NCI-H2107 treated with DMSO at 0.1 percent for 48 hours (cell line): ENCODE data around the gene FAF2.

Experiments
- DNase-seq: peaks from one replicate; lab custom pipeline; 2025; ENCODE audit not compliant: unreplicated experiment; lab: John Stamatoyannopoulos, UW

Gene FAF2

GRCh38 chr5:176500511-176500910 lies 52.3 kb downstream of the FAF2 start:
- DNase-seq, result no peak

GRCh38 chr5:176501333-176501732 lies 53.1 kb downstream of the FAF2 start:
- DNase-seq, result no peak

- DNase-seq, result no peak
These were observed 55.3 kb downstream of the FAF2 start for GRCh38 chr5:176503496-176503895.

GRCh38 chr5:176507911-176508310 lies 59.7 kb downstream of the FAF2 start:
- DNase-seq, result no peak

GRCh38 chr5:176508603-176509002 lies 60.4 kb downstream of the FAF2 start:
- DNase-seq, result no peak

- no peak for DNase-seq
These were observed 65.6 kb downstream of the FAF2 start for GRCh38 chr5:176513788-176514187.

GRCh38 chr5:176514244-176514950 lies 66.2 kb downstream of the FAF2 start:
- no peak for DNase-seq

- no peak for DNase-seq
These were observed 67.2 kb downstream of the FAF2 start for GRCh38 chr5:176515396-176515795.

- DNase-seq, result no peak
These were observed 69.0 kb downstream of the FAF2 start for GRCh38 chr5:176517053-176517661.

- DNase-seq, result no peak
These were observed 71.9 kb downstream of the FAF2 start for GRCh38 chr5:176519810-176520720.

GRCh38 chr5:176521286-176521685 lies 73.1 kb downstream of the FAF2 start:
- DNase-seq, result no peak

GRCh38 chr5:176521699-176522263 lies 73.6 kb downstream of the FAF2 start:
- no peak for DNase-seq

GRCh38 chr5:176524138-176524537 lies 76.0 kb downstream of the FAF2 start:
- no peak for DNase-seq

GRCh38 chr5:176524987-176525386 lies 76.8 kb downstream of the FAF2 start:
- no peak for DNase-seq

- no peak for DNase-seq
These were observed 77.5 kb downstream of the FAF2 start for GRCh38 chr5:176525677-176526076.

- DNase-seq, result no peak
These were observed 78.3 kb downstream of the FAF2 start for GRCh38 chr5:176526462-176526861.

- DNase-seq, result no peak
These were observed 79.3 kb downstream of the FAF2 start for GRCh38 chr5:176527246-176528222.

- no peak for DNase-seq
These were observed 80.1 kb downstream of the FAF2 start for GRCh38 chr5:176528301-176528700.

GRCh38 chr5:176528761-176529115 lies 80.6 kb downstream of the FAF2 start:
- no peak for DNase-seq

GRCh38 chr5:176529116-176529740 lies 81.0 kb downstream of the FAF2 start:
- DNase-seq, result no peak
